Aorta (tissue), 5 donors: ENCODE measurements around the gene PLA2G2D. TPM values are rescaled to one million over a fixed set of nuclear protein-coding genes. Genes with fewer than 3 reads are reported as not detected.

ENCODE experiments used
- ATAC-seq: fragments of 200-7000 bp; cut with Tn5 transposase; one replicate; pipeline ENCODE4 v1.9.1; 2022; ENCODE audit warnings: moderate library complexity; ENCODE audit not compliant: low FRiP score
- DNase-seq, 2 donors: peaks; one replicate each; pipeline ENCODE4 v3.0.0-alpha.2; 2020
- H3K27ac ChIP-seq, 2 donors: one replicate each; pipeline ENCODE4 v1.5.1; 2013; ENCODE audit warnings: low read length in 2 of 2, mild to moderate bottlenecking in 2 of 2, moderate library complexity in 2 of 2, control low read depth in 1 of 2, inconsistent platforms in 1 of 2, low read depth in 1 of 2
- H3K27me3 ChIP-seq, 2 donors: one replicate each; pipeline ENCODE4 v1.6.1; 2013; ENCODE audit warnings: control low read depth in 1 of 2, low read length in 1 of 2, mild to moderate bottlenecking in 1 of 2, moderate library complexity in 1 of 2; ENCODE audit not compliant: insufficient read depth in 2 of 2, control insufficient read depth in 1 of 2
- H3K36me3 ChIP-seq, 2 donors: one replicate each; pipeline ENCODE4 v1.6.1; 2013; ENCODE audit warnings: control low read depth in 1 of 2, low read length in 1 of 2, mild to moderate bottlenecking in 1 of 2; ENCODE audit not compliant: insufficient read depth in 2 of 2, control insufficient read depth in 1 of 2
- H3K4me1 ChIP-seq, 2 donors: one replicate each; pipeline ENCODE4 v1.6.1; 2013; ENCODE audit warnings: low read length in 2 of 2, control low read depth in 1 of 2, mild to moderate bottlenecking in 1 of 2, moderate library complexity in 1 of 2; ENCODE audit not compliant: insufficient read depth in 2 of 2, control insufficient read depth in 1 of 2
- H3K4me3 ChIP-seq, 2 donors: one replicate each; pipeline ENCODE4 v1.5.1; 2013; ENCODE audit warnings: low read length in 2 of 2, control low read depth in 1 of 2, mild to moderate bottlenecking in 1 of 2
- H3K9me3 ChIP-seq: one replicate; pipeline ENCODE4 v1.6.1; 2013; ENCODE audit warnings: mild to moderate bottlenecking, low read length; ENCODE audit not compliant: control insufficient read depth
- WGBS, 2 donors: extraction: QIAGEN DNeasy Blood & Tissue Kit; methylation state at CpG; one replicate each; pipeline ENCODE4 v1.1.7; 2013; 5-methylcytosine and 5-hydroxymethylcytosine counted together
- intact Hi-C, 2 donors: fragments of 100-400 bp; cut with DNase I; formaldehyde crosslinking; loops; one replicate each; pipeline versions ENCODE4 v1.14.2 to v1.15.0; 2022
- polyA plus RNA-seq, 2 donors: library from polyadenylated mRNA; stranded (reverse); fragments of 200-250 nt; gene quantifications; one replicate each; pipeline ENCODE4 v1.2.3, GENCODE V29; 2013
- total RNA-seq, 2 donors: library from RNA; stranded (reverse); fragmentation: NEBNext Ultra II Directional; extraction: Animal tissue kit (Norgen Biotek cat#: 25700); gene quantifications; one replicate each; pipeline ENCODE4 v1.2.1, GENCODE V29; 2021
- donor health status: healthy with polysubstance abuse.
- donor health status: Bipolar disorder and iron deficiency.
- donor health status: DM: no; HTN: no; CAD: no.
- donor health status: DM: no; HTN: no; CAD: no.
- donor health status: DM: yes; HTN: yes; CAD: no.

Gene PLA2G2D
- total and polyA plus RNA-seq, 4 donors, result 0.33 TPM; not detected in 3

- H3K4me1 ChIP-seq, result no peaks in the 10 kb centered on the region
- 65 to 69% methylated on average over 7 of the region's 7 CpGs for WGBS, 2 donors
- no peaks in the 10 kb centered on the region for H3K36me3 ChIP-seq
- H3K9me3 ChIP-seq, result peaks cover 5% of the 10 kb centered on the region
- no peaks in the 10 kb centered on the region for H3K27me3 ChIP-seq
- ATAC-seq (no peak), DNase-seq (no peak)
- intact Hi-C loops, result no loop called here
- H3K27ac ChIP-seq, result no peak overlapping the region
- H3K4me3 ChIP-seq, result no peak overlapping the region
These were observed 5.2 kb upstream of the PLA2G2D start for GRCh38 chr1:20124456-20125057.

- 74 to 77% methylated on average over 10 of the region's 10 CpGs for WGBS, 2 donors
- Histone ChIP-seq H3K4me3 (no peak overlapping the region), H3K4me1 (no peaks in the 10 kb centered on the region), H3K27me3 (no peaks in the 10 kb centered on the region), H3K27ac (no peak overlapping the region), H3K9me3 (peaks cover 3% of the 10 kb centered on the region), H3K36me3 (no peaks in the 10 kb centered on the region)
- intact Hi-C loops, result no loop called here
- DNase-seq (no peak), ATAC-seq (no peak)
These were observed 4.6 kb upstream of the PLA2G2D start for GRCh38 chr1:20123722-20124455.

DNA sequence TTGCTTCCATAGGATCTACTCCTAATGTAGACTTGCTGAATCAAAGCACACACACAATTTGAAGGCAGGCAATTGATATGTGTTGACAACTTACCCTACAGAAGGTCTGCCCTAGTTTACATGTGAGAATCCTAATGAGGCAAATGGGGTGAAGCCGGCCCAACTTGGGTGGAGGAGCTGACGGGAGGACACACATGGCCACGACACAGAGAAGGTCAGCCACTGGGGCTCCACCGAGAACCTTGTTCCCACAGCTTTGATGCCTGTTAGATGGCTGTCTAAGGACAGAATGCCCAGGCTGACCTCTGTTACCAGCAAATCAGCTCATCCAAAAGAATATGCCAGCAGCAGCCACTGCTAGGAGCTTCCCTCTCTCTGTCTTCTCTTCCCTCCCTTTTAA lies 1.5 kb upstream of the PLA2G2D start:
- WGBS, 2 donors, result 89 to 93% methylated on average over 4 of the region's 4 CpGs
- DNase-seq (peak in 1 of 2 donors; percentile 59), ATAC-seq (no peak)
- Histone ChIP-seq H3K27me3 (no peaks in the 10 kb centered on the region), H3K4me1 (no peaks in the 10 kb centered on the region), H3K9me3 (peaks cover 1% of the 10 kb centered on the region), H3K4me3 (no peak overlapping the region), H3K27ac (no peak overlapping the region), H3K36me3 (no peaks in the 10 kb centered on the region)
- intact Hi-C loops, result no loop called here

- no peak for ATAC-seq
These were observed 2.1 kb downstream of the PLA2G2D start for GRCh38 chr1:20117236-20117635.

GRCh38 chr1:20115916-20116315 lies 3.4 kb downstream of the PLA2G2D start:
- Histone ChIP-seq H3K4me1 (no peaks in the 10 kb centered on the region), H3K9me3 (no peaks in the 10 kb centered on the region), H3K27me3 (no peaks in the 10 kb centered on the region), H3K4me3 (no peak overlapping the region), H3K27ac (no peak overlapping the region), H3K36me3 (no peaks in the 10 kb centered on the region)
- 85% methylated on average over 7 of the region's 7 CpGs for WGBS, 2 donors
- intact Hi-C loops, result no loop called here
- DNase-seq (peak in 1 of 2 donors; percentile 42), ATAC-seq (no peak)

More at GRCh38 chr1:20117236-20117635, 2.1 kb downstream of the PLA2G2D start:
- Histone ChIP-seq H3K27ac (no peak overlapping the region), H3K9me3 (no peaks in the 10 kb centered on the region), H3K4me3 (no peak overlapping the region), H3K27me3 (no peaks in the 10 kb centered on the region), H3K36me3 (no peaks in the 10 kb centered on the region), H3K4me1 (no peaks in the 10 kb centered on the region)
- no peak for DNase-seq
- intact Hi-C loops, result no loop called here

- no peaks in the 10 kb centered on the region for H3K4me1 ChIP-seq
- H3K27ac ChIP-seq, result no peak overlapping the region
- 83 to 85% methylated on average over 4 of the region's 4 CpGs for WGBS, 2 donors
- H3K9me3 ChIP-seq, result no peaks in the 10 kb centered on the region
- H3K36me3 ChIP-seq, result no peaks in the 10 kb centered on the region
- ATAC-seq, result no peak
- H3K27me3 ChIP-seq, result no peaks in the 10 kb centered on the region
- intact Hi-C loops, result no loop called here
- no peak overlapping the region for H3K4me3 ChIP-seq
- peak in 1 of 2 donors; percentile 12 for DNase-seq
These were observed 3.9 kb downstream of the PLA2G2D start for GRCh38 chr1:20115479-20115878.

- ATAC-seq (no peak), DNase-seq (no peak)
- Histone ChIP-seq H3K9me3 (no peaks in the 10 kb centered on the region), H3K4me1 (no peaks in the 10 kb centered on the region), H3K4me3 (no peak overlapping the region), H3K27me3 (no peaks in the 10 kb centered on the region), H3K27ac (no peak overlapping the region), H3K36me3 (no peaks in the 10 kb centered on the region)
- 77% methylated on average over 15 of the region's 15 CpGs for WGBS, 2 donors
- intact Hi-C loops, result no loop called here
These were observed 5.2 kb downstream of the PLA2G2D start for GRCh38 chr1:20114021-20114648.

DNA sequence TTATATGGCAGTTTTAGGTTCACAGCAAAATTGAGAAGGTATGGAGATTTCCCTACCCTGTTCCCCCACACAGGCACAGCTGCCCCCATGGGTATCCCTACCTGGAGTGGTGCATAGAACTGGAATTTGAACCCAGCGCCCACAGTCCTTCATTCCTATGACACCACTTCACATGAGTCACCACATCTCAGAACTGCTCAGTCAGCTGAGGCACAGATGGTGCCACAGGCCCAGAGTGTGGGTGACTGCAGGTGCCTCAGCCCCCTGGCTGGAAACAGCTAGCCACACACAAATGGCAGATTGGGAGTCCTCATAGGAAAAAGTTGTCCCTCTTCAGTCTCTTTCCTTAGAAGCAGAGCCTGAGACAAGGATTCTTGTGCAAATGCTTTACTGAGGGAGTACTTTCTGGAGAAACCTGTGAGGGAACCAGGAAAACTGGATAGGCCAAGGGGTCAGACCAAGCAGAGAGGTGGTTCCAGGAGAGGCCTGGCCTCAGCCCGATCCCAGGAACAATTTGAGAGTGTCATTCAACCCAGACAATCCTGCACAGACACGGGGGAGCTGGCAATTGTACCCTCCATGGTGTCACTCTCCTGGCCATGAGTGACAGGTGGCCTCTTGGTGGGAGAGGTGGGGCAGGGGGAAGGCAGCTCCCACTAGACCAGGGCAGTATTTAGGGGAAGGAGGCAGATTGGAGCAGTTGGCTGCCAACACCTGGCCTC lies 6.9 kb downstream of the PLA2G2D start:
- no peaks in the 10 kb centered on the region for H3K9me3 ChIP-seq
- H3K27ac ChIP-seq, result no peak overlapping the region
- intact Hi-C loops, result no loop called here
- H3K4me1 ChIP-seq, result no peaks in the 10 kb centered on the region
- peak in 1 of 2 donors; percentile 46 for DNase-seq
- 87 to 89% methylated on average over 3 of the region's 3 CpGs for WGBS, 2 donors
- no peak overlapping the region for H3K4me3 ChIP-seq
- no peaks in the 10 kb centered on the region for H3K36me3 ChIP-seq
- no peaks in the 10 kb centered on the region for H3K27me3 ChIP-seq
- no peak for ATAC-seq
